ENCODE results near the gene ATRNL1.
"Not testable (repeated sequence)": the region's sequence is repeated elsewhere in the genome, so short reads cannot be mapped to it uniquely, and the experiment has no call there.

Gene ATRNL1

DNA sequence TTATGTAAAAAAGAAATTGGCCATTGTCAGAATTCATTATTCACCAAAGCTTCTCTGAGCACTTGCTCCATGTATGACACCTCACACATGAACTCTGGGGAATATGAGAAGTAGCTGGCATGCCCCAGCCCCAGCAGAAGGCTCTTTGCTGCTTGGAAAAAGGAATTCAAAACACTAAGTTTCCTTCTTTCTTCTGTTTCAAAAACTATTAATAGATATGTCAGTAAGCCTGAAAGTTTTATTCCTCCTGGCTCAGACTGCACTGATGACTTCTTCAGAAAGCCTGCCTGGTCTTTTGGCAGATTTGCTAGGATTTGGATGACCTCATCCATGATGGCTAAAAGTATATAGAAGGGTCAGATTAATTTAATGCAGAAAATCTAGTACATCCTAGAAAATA lies 668.9 kb downstream of the ATRNL1 start:
- DNase-seq (ENCODE audit: low read depth), result no peak

DNA sequence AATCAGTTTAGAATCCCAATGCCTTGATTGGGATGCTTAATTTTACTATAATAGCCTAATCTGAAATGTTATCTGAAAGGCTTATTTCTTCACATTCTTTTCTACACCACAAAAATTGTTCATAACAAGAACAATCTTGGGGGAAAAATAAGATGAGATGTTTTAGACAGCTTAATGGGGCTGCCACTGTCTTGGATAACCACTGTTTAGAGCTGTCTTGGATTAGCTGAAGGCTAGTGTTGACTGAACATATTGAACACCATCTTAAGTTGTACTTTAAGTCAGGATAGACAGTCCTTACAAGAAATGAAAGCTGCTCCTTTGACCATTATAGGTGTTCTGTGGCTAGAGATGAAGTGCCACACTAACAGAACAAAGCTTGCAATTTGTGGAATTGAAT lies 678.6 kb downstream of the ATRNL1 start:
- no peak for DNase-seq (ENCODE audit: low read depth)

DNA sequence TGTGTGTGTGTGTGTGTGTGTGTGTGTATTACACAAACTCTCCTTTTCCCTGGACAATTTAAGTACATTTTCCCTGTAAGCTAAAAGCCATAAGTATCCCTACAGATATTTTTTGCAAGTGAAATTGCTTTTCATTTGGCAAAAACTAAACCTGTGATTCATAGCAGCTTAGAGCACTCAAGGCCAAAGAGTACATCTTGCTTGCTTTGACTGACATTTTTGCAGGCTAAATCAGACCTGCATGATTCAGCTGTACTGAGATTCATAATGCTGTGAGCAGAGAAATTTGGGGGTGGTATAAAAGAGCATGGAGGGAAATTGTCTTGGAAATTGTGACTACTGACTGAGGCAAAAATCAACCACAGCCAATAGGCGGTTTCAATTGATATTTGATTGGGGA lies 679.4 kb downstream of the ATRNL1 start:
- no peak for DNase-seq (ENCODE audit: low read depth)

DNA sequence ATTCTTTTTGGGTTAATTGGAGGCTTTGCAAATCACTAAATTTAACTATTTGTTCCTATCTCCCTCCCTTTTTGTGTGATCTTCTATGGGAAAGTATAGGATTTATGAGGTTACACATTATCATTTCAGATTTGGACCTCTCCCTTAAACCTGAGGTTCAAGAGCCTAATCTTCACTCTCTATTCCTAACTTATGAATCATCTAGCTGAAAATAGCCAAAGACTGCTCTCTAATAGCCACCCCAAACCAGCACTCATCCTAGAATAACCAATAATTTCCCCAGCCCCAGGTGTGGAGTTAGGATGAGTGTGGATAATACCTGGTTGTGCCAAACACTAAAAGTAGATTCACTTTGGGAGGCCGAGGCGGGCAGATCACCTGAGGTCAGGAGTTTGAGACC lies 680.7 kb downstream of the ATRNL1 start:
- no peak for DNase-seq (ENCODE audit: low read depth)

DNA sequence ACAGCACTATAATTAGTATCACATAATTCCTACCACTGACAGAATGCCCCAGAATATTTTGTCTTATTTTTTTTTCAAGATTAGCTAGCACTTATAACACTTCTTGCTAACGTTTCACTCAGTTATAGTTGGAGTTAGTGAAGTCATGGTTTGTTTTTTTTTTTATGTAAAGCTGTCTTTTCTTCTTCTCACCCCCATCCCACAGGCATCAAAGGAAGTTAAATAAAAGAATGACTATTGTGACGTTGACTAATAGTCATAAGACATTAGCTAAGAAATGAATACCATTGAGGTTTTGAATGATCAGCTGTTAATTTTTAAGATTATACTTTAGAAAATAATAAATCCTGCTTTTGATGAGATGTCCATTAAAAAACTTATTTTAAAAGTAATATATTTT lies 681.6 kb downstream of the ATRNL1 start:
- DNase-seq (ENCODE audit: low read depth), result no peak

DNA sequence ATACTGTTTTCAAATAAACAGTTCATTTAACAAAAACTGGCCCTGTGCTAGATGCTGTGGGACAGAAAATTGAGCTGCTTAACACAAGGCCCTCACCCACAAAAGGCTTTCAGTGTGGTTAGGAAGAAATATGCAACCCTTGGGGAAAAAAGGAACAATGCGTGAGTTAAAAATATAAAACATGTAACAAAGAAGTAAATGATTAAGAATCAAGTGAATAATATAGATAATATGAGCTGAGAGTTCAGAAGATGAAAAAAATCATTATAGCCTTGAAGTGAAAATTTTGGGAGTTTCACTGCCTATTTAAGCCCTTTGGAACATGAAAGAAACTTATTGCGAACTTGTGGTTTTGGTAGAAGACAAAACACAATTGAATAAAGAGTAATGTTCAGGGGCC lies 684.5 kb downstream of the ATRNL1 start:
- DNase-seq (ENCODE audit: low read depth), result no peak

DNA sequence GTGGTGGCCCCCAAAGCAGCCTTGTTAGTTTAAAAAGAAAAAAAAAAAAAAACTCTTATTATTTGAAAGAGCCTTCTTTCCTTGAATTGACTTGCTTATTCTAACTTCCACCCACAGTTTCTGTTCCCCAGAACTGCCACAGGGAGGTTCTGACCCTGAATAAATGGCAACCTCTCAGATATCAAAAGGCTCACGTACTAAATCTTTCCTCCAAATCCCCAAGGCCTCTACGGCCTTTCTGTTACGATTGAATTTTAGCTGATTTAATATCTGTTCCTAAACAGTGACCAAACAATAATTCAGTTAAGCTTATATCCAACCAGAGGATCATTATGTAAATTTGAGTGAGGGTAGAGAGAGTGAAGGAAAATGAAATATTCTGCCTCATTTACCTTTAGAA lies 697.1 kb downstream of the ATRNL1 start:
- DNase-seq (ENCODE audit: low read depth), result no peak

DNA sequence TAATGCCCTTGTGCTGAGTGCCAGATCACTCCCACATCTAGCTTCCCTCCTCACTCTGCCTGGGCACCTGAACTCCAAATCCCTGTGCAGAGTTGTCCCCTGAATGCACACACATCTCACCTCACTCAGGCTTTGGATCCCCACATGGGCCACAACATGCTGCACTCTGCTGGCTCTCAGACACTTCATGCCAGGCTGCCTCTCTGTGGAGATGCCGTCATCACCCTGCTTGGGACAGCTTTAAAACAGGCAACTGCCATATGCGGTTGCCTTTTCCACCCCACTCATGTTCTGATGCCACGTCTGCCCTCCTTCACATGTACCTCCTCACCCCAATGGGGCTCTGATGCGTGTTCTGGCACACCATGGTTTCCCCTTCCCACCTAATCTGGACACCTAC lies 702.8 kb downstream of the ATRNL1 start:
- DNase-seq (ENCODE audit: low read depth), result no peak

DNA sequence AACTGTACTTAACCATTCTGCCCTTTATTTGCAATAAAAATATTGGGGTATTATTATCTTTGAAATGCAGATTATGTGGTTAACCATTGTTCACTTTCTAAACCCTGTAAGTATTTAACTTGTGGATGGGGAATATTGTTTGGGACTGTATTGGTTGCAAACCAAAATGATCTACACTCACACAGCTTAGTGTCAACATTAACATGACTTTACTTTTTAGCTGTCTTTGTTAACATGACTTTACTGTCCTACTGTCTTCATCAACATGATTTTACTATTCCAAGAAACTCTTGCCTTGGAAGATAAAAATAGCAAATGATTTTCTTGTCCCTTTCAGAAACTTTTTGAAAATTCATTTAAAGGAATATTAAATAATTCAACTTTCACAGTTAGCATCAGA lies 708.3 kb downstream of the ATRNL1 start:
- no peak for DNase-seq (ENCODE audit: low read depth)

DNA sequence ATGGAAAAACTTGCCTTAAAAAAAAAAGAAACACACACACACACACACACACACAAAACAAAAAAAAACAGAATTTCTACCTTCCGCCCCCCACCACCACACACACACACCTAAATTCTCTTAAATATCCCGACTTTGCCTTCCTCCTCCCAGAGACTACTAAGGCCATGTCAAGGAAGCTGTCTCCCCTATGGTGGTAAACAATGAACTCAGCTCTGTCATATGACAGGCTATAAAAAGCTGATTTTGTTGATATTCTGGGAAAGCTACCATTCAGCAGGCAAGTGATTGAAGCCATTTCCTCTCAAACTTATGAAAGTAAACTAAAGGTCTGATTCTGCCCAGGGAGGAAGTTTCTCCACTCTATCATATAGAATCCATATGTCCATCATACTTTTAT lies 708.8 kb downstream of the ATRNL1 start:
- DNase-seq (ENCODE audit: low read depth), result no peak

DNA sequence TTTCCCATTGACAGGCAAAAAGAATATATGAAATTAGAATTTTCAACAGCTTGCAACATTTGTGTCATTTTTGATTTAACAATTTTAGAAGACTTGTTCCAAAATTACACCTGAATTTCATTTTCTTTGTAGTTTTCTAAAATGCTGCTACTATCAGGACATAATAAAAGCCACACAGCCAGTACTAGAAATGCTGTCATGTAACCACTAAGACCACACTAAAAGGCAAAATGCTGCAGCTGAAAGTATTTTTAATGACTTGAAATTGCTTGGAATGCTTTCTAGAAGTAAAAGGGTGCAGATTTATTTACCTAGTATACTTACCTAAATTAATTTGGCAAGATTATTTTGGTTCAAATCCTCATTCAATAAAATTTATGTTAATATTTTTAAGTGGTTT lies 709.7 kb downstream of the ATRNL1 start:
- no peak for DNase-seq (ENCODE audit: low read depth)

DNA sequence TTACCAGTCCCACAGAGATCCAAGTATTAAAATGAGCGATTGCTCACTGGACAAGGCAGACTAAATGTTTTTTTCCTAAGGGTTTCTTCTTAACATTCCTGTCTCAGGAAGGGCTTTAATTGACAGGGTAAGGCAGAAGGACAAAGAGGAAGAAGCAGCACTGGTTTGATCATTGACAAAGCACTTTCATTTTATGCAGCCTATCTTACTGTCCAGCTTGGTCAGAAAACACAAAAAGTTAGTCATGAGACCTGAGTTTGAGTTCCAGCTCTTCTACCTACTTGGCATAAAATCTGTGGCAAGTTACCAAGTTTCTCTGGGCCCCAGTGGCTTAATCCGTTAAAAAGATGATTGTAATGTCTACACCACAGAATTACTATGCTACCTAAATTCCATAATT lies 721.4 kb downstream of the ATRNL1 start:
- DNase-seq (ENCODE audit: low read depth), result no peak

DNA sequence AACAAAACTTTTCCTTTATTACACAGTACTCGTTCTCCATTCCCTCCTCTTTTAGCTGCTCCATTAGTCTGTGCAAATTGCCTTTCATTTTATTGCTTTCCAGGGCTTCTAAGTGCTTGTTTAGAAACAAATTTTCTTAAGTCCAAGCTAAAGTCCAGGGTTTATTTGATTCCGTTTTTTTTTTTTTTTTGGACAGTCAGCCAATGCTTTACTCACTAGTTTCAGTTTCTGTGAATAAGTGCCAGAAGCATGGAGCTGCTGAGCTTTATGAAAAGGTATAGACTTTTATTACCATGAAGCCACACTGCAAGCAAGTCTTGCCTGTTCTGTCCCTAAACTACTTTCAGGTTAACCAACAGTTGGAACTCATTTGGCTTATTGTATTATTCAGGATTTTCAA lies 724.8 kb downstream of the ATRNL1 start:
- no peak for DNase-seq (ENCODE audit: low read depth)

DNA sequence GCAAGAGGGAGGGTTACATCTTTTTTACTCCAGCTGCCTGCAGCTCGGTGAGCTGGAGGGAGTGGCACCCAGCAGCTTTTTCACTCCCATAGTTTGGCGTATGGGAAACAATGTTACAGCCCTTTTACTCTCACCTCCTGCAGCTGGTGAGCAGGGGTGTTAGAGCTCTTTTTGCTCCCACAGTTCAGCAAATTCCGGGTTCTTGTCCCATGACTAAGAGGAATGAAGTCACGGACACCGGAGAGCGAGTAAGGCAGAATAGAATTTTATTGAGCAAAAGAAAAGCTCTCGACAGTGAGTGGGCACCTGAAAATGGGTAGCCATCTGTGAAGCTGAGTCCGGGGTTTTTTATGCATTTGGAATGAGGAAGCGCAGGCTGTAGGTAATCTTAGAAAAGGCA lies 733.2 kb downstream of the ATRNL1 start:
- DNase-seq (ENCODE audit: low read depth), result no peak

DNA sequence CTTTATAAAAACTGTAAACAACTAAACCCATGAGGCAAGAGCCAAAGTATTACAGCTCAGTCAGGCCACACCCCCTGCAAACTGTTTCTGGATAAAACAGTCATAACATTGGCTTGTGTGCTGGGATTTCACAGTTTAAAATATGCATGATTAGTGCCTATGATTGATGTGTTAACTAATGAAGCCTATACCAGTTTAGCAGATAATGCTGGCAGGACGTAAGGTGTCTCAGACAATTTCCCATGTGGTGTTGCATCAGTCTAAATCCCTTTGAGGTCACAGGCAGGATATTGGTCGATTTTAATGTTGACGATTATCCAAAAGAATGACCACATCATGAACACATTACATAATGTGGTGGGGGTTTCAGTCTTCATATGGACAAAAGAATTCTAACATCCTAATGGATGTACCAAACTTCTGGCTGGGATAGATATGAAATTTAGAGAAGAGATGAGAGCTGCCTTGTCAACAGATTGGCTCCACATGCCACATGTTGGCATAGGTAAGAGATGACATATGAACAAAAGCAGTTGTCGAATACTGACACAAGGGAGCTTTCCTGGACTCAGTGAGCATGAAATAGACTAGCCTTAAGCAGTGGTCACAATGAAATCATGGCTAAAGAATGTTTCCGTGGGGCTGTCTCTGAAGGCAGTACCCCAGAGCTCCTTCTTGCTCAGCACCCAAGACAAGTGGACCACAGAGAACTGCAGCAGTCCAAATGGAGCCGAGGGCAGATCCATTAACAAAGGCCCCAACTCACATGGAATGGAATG lies 734.3 kb downstream of the ATRNL1 start:
- no peak for DNase-seq (ENCODE audit: low read depth)

DNA sequence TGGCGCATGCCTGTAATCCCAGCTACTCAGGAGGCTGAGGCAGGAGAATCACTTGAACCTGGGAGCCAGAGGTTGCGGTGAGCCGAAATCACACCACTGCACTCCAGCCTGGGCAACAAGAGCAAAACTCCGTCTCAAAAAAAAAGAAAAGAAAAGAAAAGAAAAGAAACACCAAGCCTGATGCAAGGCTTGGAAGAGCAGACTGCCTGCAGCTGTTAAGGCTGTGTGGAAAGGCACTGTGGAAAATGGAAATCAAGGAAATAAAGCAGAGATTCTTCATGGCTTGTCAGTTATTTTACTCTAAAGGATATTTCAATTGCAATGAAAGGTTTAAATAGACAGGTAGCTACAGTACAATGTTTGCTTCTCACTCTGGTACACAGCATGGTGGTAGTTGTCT lies 735.0 kb downstream of the ATRNL1 start:
- not testable (repeated sequence) for DNase-seq (ENCODE audit: low read depth)

DNA sequence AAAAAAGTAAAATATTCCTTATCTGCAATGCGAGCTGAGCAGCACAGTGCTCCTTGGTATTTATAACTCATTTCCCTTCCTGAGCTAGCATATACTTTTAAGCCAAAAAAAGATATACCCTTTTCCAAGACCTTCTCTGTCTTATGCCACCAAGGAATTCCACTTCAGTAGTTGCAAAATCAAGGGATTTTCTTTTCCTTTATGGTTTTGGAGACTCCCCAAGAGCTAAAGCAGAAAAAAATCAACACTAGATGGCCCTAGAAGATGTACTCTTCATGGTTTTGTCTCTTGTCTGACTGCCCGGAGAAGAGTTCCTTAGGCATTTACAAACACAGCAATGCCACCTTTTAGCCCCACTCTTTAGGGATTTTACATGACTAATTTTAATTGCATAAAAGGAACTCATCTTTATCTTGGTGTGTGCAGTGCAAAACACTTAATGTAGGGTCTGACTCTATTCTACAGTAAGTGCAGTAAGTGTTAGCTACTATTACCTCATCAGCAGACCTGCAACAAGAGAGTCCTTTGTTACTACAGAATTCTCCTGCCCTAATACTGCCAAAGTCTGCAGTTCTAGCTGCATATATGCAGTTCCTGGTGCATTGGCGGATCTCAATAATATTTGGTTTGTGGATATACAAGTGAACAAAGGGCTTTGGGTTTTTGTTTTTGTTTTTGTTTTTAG lies 736.5 kb downstream of the ATRNL1 start:
- DNase-seq (ENCODE audit: low read depth), result no peak

DNA sequence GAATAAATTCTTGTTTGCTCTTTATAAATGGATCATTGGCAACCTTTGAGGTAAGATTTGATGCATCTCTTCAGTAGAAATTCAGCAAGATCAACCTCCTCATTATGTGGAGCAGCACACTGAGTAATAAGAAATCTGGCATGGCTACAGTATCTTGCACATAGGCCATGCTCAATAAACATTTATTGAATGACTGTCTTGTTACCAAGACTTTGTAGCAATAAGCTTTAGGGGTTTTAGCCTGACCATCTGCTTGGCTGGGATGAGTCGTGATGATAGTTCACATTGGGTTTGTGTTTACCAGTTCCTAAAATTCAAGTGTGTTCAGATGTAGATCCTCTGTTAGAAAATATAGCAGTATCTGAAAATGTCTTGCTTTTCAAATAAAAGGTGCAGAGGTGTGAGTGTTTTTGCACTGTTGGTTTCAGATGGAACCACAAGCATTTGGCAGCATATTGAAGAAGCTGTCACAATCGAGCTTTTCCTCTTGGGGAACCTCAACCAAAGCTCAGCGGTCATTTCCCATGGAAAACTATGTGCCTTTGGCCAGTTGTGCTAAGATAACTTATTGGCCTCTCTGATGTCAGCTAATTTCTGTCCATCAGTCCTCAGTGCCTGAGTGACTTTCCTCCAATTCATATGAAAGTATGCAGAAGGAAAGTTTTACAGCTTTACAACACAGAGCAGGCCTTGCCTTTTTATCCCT lies 737.3 kb downstream of the ATRNL1 start:
- DNase-seq (ENCODE audit: low read depth), result no peak

DNA sequence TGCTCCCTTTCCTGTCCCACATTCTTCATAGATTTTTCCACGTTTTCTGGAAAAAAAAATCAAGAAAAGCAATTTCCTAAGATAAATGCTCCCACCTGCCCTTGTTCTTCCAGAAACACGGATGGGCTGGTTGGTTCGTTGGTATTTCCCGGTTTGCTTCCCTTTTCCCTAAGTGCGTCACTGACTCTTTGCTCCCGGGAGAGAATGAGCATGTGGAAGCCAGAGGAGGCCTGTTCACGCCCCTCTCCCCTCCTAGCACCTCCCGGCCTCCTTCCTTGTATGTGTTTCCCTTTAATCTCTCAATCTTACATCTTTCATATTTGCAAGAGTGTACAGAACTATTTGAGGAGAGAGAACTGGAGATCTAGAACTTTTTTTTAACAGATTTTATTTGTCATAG lies 737.9 kb downstream of the ATRNL1 start:
- DNase-seq (ENCODE audit: low read depth), result no peak

DNA sequence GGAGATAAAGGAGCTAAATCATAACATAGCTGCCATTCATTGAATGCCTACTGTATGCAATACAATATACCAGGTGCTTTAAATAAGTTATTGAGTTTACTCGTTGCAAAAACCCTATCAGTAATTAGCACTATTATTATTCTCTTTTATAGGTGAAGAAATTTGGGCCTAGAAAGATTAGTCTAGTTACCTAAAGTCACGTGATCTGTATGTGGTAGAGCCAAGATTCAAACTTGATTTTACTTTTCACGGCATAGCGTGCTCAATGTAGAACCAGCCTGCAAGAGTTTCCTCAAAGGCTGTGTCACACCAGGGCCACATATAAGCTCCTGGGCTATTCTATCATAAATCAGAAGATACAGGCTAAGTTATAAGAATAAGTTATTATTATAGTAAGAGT lies 740.0 kb downstream of the ATRNL1 start:
- no peak for DNase-seq (ENCODE audit: low read depth)

DNA sequence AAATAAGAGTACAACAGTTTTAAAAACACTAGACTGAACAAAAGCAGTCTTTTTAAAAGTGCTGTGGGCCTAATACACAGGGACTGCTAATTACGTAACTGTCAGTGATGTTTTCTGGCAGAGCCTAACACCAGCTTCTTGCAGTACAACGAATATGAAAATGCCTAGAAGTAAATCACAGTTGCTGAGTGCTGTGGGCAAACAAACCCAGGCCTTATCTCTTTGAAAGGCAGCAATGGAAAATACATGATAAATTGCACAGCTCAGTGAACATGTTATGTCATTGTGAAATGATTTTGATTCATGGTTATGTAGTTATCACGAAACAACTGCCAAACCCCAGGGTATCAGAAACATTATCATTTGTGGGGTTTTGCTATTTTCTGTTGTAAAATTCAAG lies 751.4 kb downstream of the ATRNL1 start:
- DNase-seq (ENCODE audit: low read depth), result no peak

DNA sequence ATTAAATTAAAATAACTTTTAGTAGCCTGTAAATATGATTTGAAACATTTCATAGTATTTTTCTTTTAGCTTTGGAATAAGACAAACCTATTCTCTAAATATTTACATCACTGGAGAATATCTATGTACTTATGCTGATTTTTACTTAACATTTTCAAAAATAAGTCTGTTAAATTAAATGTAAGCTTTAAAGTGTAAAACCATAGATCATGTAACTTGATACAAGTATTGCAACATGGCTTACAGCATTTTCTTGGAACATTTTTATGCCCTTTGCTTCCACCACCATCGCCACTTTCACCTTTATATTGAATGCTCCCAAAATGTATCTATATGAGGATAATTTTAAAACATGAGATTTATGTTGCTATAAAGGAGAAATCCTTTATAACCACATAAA lies 752.8 kb downstream of the ATRNL1 start:
- no peak for DNase-seq (ENCODE audit: low read depth)

DNA sequence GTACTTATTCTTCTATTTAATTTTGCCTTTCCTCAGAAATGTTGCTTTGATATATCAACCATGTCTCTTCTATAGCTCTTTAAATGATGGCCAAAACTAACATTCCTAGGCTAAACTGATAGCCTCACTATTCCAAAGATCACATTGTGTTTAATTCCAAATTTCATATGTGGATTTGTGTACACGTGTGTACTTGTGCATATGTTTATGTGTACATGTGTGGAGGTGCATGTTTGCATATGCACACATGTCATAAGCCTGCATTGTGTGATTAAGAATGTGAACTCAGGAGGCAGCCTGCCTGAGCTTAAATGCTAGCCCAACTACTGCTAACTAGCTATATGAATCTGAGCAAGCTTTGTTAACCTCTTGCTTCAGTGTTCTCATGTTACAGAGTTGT lies 753.4 kb downstream of the ATRNL1 start:
- DNase-seq (ENCODE audit: low read depth), result no peak

Measured in stimulated activated CD8-positive, alpha-beta memory T cell treated with anti-CD3 and anti-CD28 coated beads, Interleukin-15, amount 100 ng/mL, for 24 hours (primary cell).